Measurements from ENCODE around the gene LSM12. TPM values are rescaled to one million over a fixed set of nuclear protein-coding genes. Genes with fewer than 3 reads are reported as not detected.

Gene LSM12
- total RNA-seq, 1 experiment from 2014 or later, result 128 TPM

GRCh38 chr17:44070455-44071197 lies 4.2 kb upstream of the LSM12 start, which contains the start of gene G6PC3:
Gene G6PC3 (plus strand): TSS chr17:44070735. CDS start chr17:44070966, 231 bp downstream.
- H3K23me2 ChIP-seq (ENCODE audit: insufficient read length, low read depth, low read length, poor library complexity, severe bottlenecking), result peaks cover 12% of the 10 kb centered on the region
- DNase-seq, result peak; percentile 100
- peak within 1 kb of the TSS; percentile 34 for H3K27ac ChIP-seq (ENCODE audit: insufficient read length, low read depth, low read length)
- H3K79me2 ChIP-seq (ENCODE audit: insufficient read depth, low read length), result peaks cover 5% of the 10 kb centered on the region
- peaks cover 18 to 31% of the 10 kb centered on the region in 2 experiments for H3K4me1 Mint-ChIP-seq
- H4K91ac ChIP-seq (ENCODE audit: insufficient read length, low read depth, low read length), result no peak within 1 kb of the TSS
- H3K18ac ChIP-seq (ENCODE audit: insufficient read length, low read depth, low read length), result peak within 1 kb of the TSS; percentile 96
- H2AK5ac ChIP-seq (ENCODE audit: insufficient read length, low read length), result no peak within 1 kb of the TSS
- no CpG with 5 or more reads among the region's 53 CpGs for WGBS (ENCODE audit: extremely low coverage, insufficient read length, low lambda C conversion rate)
- no peaks in the 10 kb centered on the region for H3K79me1 ChIP-seq (ENCODE audit: insufficient read depth, low read depth, low read length, poor library complexity, severe bottlenecking)
- H3K9ac ChIP-seq (ENCODE audit: extremely low read depth, insufficient read length, low read length), result peak within 1 kb of the TSS; percentile 72
- no peak within 1 kb of the TSS for H3K4ac ChIP-seq (ENCODE audit: low read depth, low read length)
- TF ChIP-seq CTCF (conservative IDR thresholded peaks at IDR 0.05), result 0 out of 3 replicates have a peak, but pooled peaks have one; percentile 5
- no peak within 1 kb of the TSS for H4K5ac ChIP-seq (ENCODE audit: insufficient read length, low read depth, low read length)
- peak within 1 kb of the TSS; percentile 89 to 99 (median 98) for H3K27ac Mint-ChIP-seq
- H3K4me2 ChIP-seq (ENCODE audit: insufficient read depth, insufficient read length, low read length), result peak within 1 kb of the TSS; percentile 84
- H3T11ph ChIP-seq (ENCODE audit: low read length), result no peak within 1 kb of the TSS
- H3K4me1 ChIP-seq (ENCODE audit: insufficient read depth, low read length), result no peaks in the 10 kb centered on the region
- H3K36me3 Mint-ChIP-seq (ENCODE audit: insufficient read depth in 1 of 3, low read depth in 3 of 3), result peaks cover 15 to 31% (median 24%) of the 10 kb centered on the region in 3 experiments
- H4K20me1 ChIP-seq (ENCODE audit: control insufficient read depth, insufficient read depth, insufficient read length), result no peaks in the 10 kb centered on the region
- no peak within 1 kb of the TSS for H2BK120ac ChIP-seq (ENCODE audit: low read depth, low read length, poor library complexity, severe bottlenecking)
- no peak within 1 kb of the TSS for H4K8ac ChIP-seq (replicated peaks; ENCODE audit: insufficient read length, low read depth, low read length)
- no peak within 1 kb of the TSS for H2BK20ac ChIP-seq (ENCODE audit: low read depth, low read length, poor library complexity, severe bottlenecking)
- no peaks in the 10 kb centered on the region for H3K9me3 ChIP-seq (ENCODE audit: control insufficient read depth, low read depth, low read length)
- H2AFZ ChIP-seq (ENCODE audit: low read length), result no peak within 1 kb of the TSS
- no peak within 1 kb of the TSS for H3K23ac ChIP-seq (ENCODE audit: insufficient read length, low read depth, low read length)
- H3K4me3 Mint-ChIP-seq, result peak within 1 kb of the TSS; percentile 93 to 96
- H3K27me3 ChIP-seq (ENCODE audit: insufficient read depth, low read length), result no peaks in the 10 kb centered on the region
- no peak within 1 kb of the TSS for H2BK12ac ChIP-seq (ENCODE audit: insufficient read length, low read depth, low read length)
- H3K9me3 Mint-ChIP-seq, result no peaks in the 10 kb centered on the region; a peak in 1 of 5 replicates
- H2BK5ac ChIP-seq (ENCODE audit: insufficient read length, low read length), result no peak within 1 kb of the TSS
- no peaks in the 10 kb centered on the region for H3K27me3 Mint-ChIP-seq (ENCODE audit: low read depth)
- H3K14ac ChIP-seq (ENCODE audit: insufficient read depth, low read length), result peak within 1 kb of the TSS; percentile 80
- H3K56ac ChIP-seq (ENCODE audit: insufficient read length, low read depth, low read length), result no peak within 1 kb of the TSS
- no peak within 1 kb of the TSS for H2BK15ac ChIP-seq (ENCODE audit: low read depth, low read length)

All from H9 (cell line).